NOMO-1 treated with dmso at 0.1 percent for 144 hours (cell line): Measurements from ENCODE around the gene PCDHGA9.
"Not testable (repeated sequence)": the region's sequence is repeated elsewhere in the genome, so short reads cannot be mapped to it uniquely, and the experiment has no call there.

ENCODE experiments used
- DNase-seq: peaks from one replicate; lab custom pipeline; 2025; ENCODE audit not compliant: unreplicated experiment; lab: John Stamatoyannopoulos, UW

The PCDHGA9 gene

DNA sequence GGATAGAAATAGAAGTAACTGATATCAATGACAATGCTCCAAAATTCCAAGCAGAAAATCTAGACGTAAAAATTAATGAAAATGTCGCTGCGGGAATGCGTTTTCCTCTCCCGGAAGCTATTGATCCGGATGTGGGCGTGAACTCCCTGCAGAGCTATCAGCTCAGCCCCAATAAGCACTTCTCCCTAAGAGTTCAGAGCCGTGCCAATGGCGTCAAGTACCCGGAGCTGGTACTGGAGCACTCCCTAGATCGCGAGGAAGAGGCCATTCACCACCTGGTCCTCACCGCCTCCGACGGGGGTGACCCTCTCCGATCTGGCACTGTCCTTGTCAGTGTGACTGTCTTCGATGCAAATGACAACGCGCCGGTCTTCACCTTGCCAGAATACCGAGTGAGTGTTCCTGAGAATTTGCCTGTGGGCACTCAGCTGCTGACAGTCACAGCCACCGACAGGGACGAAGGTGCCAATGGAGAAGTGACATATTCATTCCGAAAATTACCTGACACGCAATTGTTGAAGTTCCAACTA, 11.0 kb downstream of the PCDHGA9 start:
- no peak for DNase-seq

DNA sequence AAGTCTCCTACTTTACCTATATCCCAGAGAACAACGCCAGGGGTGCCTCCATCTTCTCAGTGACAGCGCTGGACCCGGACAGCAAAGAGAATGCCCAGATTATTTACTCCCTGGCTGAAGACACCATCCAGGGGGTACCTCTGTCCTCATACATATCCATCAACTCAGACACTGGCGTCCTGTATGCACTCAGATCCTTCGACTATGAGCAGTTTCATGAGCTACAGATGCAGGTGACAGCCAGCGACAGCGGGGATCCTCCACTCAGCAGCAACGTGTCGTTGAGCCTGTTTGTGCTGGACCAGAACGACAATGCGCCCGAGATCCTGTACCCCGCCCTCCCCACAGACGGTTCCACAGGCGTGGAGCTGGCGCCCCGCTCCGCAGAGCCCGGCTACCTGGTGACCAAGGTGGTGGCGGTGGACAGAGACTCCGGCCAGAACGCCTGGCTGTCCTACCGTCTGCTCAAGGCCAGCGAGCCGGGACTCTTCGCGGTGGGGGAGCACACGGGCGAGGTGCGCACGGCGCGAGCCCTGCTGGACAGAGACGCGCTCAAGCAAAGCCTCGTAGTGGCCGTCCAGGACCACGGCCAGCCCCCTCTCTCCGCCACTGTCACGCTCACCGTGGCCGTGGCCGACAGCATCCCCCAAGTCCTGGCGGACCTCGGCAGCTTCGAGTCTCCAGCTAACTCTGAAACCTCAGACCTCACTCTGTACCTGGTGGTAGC, 12.1 kb downstream of the PCDHGA9 start:
- not testable (repeated sequence) for DNase-seq

- DNase-seq, result not testable (repeated sequence)
Measured at GRCh38 chr5:141415275-141415618, 12.7 kb downstream of the PCDHGA9 start.

- DNase-seq, result peak; percentile 32
Measured at GRCh38 chr5:141417494-141418172, 15.1 kb downstream of the PCDHGA9 start, which contains the start of gene PCDHGB7. PCDHGB7 (plus strand) TSS chr5:141417677; CDS start chr5:141417860, 183 bp downstream.

- DNase-seq, result no peak
Measured at GRCh38 chr5:141419074-141419880, 16.7 kb downstream of the PCDHGA9 start.

DNA sequence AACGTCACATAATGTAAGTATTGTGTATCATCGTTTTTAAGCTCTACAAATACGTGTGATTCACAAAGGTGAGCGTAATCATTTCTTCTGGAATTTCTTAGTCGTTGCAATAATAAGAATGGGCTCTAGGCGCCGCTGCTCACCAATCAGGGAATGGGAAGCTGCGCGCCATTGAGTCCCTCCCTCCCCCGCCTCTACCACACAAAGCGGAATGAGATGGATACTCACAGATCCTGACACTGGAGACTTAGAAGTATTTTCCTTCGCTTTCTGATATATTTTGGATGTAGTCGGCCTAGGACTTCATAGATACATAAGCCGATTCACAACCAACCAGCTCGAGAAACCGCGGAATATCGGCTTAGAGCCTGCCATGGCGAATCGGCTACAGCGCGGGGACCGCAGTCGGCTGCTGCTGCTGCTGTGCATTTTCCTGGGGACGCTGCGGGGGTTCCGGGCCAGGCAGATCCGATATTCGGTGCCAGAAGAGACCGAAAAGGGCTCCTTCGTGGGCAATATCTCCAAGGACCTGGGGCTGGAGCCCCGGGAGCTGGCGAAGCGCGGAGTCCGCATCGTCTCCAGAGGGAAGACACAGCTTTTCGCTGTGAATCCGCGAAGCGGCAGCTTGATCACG, 18.4 kb downstream of the PCDHGA9 start, which contains the start of gene PCDHGA11:
TSS of gene PCDHGA11 (plus strand) at position 197 of the 634 bp plus-strand sequence. CDS start at position 374, 177 bp downstream.
- DNase-seq, result peak; percentile 20

DNA sequence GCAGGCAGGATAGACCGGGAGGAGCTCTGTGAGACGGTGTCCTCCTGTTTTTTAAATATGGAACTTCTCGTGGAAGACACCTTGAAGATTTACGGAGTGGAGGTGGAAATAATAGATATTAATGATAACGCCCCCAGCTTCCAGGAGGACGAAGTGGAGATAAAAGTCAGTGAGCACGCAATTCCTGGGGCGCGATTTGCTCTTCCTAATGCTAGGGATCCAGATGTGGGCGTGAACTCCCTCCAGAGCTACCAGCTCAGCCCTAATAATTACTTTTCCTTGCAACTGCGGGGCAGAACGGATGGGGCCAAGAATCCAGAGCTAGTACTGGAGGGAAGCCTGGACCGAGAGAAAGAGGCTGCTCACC, 18.9 kb downstream of the PCDHGA9 start:
- no peak for DNase-seq

GRCh38 chr5:141422742-141423291, 20.2 kb downstream of the PCDHGA9 start:
- no peak for DNase-seq

- no peak for DNase-seq
Measured at GRCh38 chr5:141427783-141428426, 25.3 kb downstream of the PCDHGA9 start.

- DNase-seq, result no peak
Measured at GRCh38 chr5:141430332-141431113, 27.9 kb downstream of the PCDHGA9 start, which contains the start of gene PCDHGA12. PCDHGA12 (plus strand) TSS chr5:141430507; CDS start chr5:141430760, 253 bp downstream.

- DNase-seq, result no peak
Measured at GRCh38 chr5:141431286-141431685, 28.7 kb downstream of the PCDHGA9 start.

- DNase-seq, result not testable (repeated sequence)
Measured at GRCh38 chr5:141432308-141432707, 29.7 kb downstream of the PCDHGA9 start.

- not testable (repeated sequence) for DNase-seq
Measured at GRCh38 chr5:141432726-141433125, 30.1 kb downstream of the PCDHGA9 start.

DNA sequence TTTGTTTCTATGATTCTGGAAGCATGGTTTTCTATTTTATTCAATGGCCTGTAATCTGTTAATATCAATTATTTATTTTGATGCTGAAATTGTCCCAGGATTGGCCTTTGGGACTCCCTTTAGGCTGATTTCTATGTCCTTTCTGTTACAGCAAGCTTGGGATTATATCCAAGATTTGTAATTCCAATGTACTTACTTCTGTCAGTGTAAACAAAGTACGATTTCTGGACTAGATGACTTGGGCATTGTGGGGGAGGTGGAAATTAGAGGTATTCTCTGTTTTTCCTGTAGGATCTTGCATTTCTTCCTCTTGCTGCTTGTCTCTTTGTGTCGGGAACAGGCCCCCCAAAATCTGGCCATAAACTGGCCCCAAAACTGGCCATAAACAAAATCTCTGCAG, 31.4 kb downstream of the PCDHGA9 start:
- no peak for DNase-seq

GRCh38 chr5:141437221-141437620, 34.6 kb downstream of the PCDHGA9 start:
- DNase-seq, result no peak

GRCh38 chr5:141439411-141440141, 37.0 kb downstream of the PCDHGA9 start:
- DNase-seq, result no peak

DNA sequence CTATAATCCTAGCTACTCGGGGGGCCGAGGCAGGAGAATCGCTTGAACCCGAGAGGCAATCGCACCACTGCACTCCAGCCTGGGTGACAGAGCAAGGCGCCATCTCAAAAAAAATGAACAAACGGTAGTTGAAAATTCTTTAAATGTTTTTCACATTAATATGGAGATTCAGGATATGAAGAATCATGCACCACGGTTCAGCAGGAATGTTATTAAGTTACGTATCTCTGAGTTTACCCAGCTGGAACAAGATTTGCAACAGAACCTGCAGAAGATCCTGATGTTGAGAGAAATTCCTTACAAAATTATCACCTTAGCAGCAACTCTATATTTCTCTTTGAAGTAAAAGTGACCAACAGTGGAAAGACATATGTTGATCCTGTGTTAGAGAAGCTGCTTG, 37.8 kb downstream of the PCDHGA9 start:
- DNase-seq, result no peak

DNA sequence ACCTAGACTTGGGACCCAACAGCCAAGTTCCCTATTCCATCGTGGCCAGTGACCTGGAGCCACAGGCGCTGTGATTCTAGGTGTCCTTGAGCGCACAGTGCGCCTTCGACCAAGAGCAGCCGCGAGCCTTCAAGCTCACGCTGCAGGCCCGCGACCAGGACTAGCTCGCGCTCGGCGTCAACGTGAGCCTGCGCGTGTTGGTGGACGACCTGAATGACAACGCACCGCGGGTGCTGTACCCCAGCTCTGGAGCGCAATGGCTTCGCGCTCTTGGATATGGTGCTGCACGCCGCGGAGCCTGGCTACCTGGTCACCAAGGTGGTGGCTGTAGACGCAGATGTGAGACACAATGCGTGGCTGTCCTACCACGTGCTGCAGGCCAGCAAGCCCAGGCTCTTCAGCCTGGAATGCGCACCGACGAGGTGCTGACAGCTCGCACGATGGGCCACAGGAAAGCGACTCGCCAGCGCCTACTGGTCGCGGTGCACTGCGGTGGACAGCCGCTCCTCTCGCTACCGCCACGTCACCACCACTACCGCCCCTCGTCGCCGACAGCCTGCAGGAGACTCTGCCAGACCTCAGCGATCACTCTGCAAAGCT, 39.1 kb downstream of the PCDHGA9 start:
- DNase-seq, result no peak
